Activated B cell treated with CpG ODN at 0.5 μM for 24 hours (primary cell): Measurements from ENCODE around the gene THAP12. TPM values are rescaled to one million over a fixed set of nuclear protein-coding genes. Genes with fewer than 3 reads are reported as not detected.

Experiments used
- ATAC-seq: fragments of 200-7000 bp; cut with Tn5 transposase; one replicate; pipeline ENCODE4 v1.10.0; 2021; ENCODE audit warnings: low read depth, mild to moderate bottlenecking, moderate library complexity
- CTCF ChIA-PET: fragments of 350-600 bp; sonication (Branson Sonifier 250); formaldehyde crosslinking; loops from one replicate; lab custom pipeline; 2021; ENCODE audit warnings: antibody characterized with exemption; lab: Charles Lee
- POLR2A ChIA-PET: fragments of 350-600 bp; sonication (Branson Sonifier 250); formaldehyde crosslinking; loops from one replicate; lab custom pipeline; 2021; ENCODE audit warnings: antibody characterized with exemption; lab: Charles Lee
- DNase-seq: peaks from one replicate; pipeline ENCODE4 v3.0.0; 2022
- H3K27ac Mint-ChIP-seq: one replicate; pipeline ENCODE4 v1.8.0; 2020; ENCODE audit warnings: mixed read lengths
- H3K27me3 Mint-ChIP-seq: one replicate; pipeline ENCODE4 v1.8.0; 2021; ENCODE audit warnings: mixed read lengths
- H3K36me3 Mint-ChIP-seq: one replicate; pipeline ENCODE4 v1.8.0; 2021; ENCODE audit warnings: low read depth, mixed read lengths
- H3K4me1 Mint-ChIP-seq: one replicate; pipeline ENCODE4 v1.8.0; 2021; ENCODE audit warnings: mixed read lengths
- H3K4me3 Mint-ChIP-seq: one replicate; pipeline ENCODE4 v1.8.0; 2020; ENCODE audit warnings: mild to moderate bottlenecking, mixed read lengths
- H3K9me3 Mint-ChIP-seq: one replicate; pipeline ENCODE4 v1.8.0; 2020; ENCODE audit warnings: mixed read lengths
- intact Hi-C: fragments of 100-400 bp; cut with micrococcal nuclease; formaldehyde crosslinking; loops from one replicate; pipeline ENCODE4 v1.15.1; 2024
- total RNA-seq: library from RNA; stranded (reverse); gene quantifications from 2 replicates; pipeline ENCODE4 v1.2.3, GENCODE V29; 2022
- TF ChIP-seq, protein P1 (sequence below): fragments of 200-600 bp; IDR thresholded peaks from one replicate; pipeline ENCODE4 v1.8.0; 2022; ENCODE audit warnings: antibody characterized with exemption, mild to moderate bottlenecking

Gene THAP12
- total RNA-seq, 1 donor from 2014 or later: 60.2 TPM

DNA sequence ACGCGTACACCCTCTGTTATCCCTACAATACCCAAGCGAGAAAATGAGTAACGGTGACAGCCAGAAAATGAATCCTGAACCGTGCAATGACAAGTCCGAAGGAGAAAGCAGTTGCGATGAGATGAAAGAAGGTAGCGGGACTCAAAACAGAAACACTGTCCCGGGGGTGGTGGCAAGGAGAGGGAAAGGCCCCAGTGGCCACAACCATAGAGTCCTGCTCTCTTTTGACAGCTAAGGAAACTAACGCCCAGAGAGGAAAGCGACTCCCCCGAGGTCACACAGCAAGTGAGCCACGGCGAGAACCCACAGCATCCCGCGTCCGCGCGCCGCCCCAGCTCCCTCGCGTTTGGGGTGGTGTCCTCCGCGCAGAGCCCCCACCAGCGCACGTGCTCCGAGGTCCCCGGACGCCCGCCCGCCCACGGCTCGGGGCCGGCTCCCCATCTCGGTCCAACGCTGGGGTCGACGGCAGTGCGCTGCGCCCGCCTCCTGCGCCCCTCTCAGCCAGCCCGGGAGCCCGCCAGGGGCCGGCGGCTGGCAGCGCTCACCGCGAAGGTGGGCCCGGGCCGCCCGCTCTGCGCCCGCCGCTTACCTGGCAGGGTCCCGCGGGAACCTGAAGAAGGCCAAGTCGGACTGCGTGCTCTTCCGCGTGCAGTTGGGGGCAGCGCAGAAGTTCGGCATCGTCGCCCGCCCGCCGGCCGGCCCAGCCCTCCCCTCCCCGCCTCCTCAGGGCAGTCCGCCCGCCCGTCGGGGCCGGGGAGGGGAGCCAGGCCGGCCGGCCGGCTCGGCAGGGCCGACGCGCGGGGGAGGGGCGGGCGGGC lies 564 bp downstream of the THAP12 start:
- DNase-seq: no peak
- CTCF ChIA-PET: no interaction called here
- no peaks in the 10 kb centered on the region for H3K9me3 Mint-ChIP-seq
- peaks cover 7% of the 10 kb centered on the region for H3K36me3 Mint-ChIP-seq
- H3K4me3 Mint-ChIP-seq: peak overlapping the region; percentile 93
- TF ChIP-seq, protein P1, sequence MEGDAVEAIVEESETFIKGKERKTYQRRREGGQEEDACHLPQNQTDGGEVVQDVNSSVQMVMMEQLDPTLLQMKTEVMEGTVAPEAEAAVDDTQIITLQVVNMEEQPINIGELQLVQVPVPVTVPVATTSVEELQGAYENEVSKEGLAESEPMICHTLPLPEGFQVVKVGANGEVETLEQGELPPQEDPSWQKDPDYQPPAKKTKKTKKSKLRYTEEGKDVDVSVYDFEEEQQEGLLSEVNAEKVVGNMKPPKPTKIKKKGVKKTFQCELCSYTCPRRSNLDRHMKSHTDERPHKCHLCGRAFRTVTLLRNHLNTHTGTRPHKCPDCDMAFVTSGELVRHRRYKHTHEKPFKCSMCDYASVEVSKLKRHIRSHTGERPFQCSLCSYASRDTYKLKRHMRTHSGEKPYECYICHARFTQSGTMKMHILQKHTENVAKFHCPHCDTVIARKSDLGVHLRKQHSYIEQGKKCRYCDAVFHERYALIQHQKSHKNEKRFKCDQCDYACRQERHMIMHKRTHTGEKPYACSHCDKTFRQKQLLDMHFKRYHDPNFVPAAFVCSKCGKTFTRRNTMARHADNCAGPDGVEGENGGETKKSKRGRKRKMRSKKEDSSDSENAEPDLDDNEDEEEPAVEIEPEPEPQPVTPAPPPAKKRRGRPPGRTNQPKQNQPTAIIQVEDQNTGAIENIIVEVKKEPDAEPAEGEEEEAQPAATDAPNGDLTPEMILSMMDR: no peak
- no peaks in the 10 kb centered on the region for H3K27me3 Mint-ChIP-seq
- intact Hi-C loops: loop anchor here (2.0 to 5.0 kb wide), 2 partner anchors 292 to 488 kb away; no protein-coding TSS in a partner anchor
- ATAC-seq: peak; percentile 54
- H3K4me1 Mint-ChIP-seq: peaks cover 67% of the 10 kb centered on the region
- H3K27ac Mint-ChIP-seq: peak overlapping the region; percentile 88
- POLR2A ChIA-PET: no interaction called here

DNA sequence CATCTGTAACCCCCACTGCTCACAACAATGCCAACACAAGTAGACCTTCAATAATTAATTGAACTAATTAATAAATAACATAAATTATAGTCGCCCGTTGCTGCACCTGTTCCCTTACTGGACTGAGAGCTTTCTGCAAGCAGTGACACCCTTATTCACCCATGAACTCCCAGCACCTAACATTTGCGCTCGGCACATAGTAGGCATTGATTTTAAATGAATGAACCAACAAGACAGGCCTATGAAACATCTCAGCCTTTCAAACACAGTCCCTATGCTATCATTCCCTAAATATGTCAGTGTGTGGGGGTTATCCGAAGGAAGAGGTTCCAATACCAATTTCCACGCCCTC lies 1.1 kb downstream of the THAP12 start:
- POLR2A ChIA-PET: no interaction called here
- H3K4me1 Mint-ChIP-seq: peaks cover 70% of the 10 kb centered on the region
- TF ChIP-seq, protein P1: no peak
- peaks cover 7% of the 10 kb centered on the region for H3K36me3 Mint-ChIP-seq
- intact Hi-C loops: loop anchor here (2.0 to 5.0 kb wide), 2 partner anchors 293 to 487 kb away; no protein-coding TSS in a partner anchor
- peak overlapping the region; percentile 93 for H3K4me3 Mint-ChIP-seq
- CTCF ChIA-PET: no interaction called here
- no peaks in the 10 kb centered on the region for H3K9me3 Mint-ChIP-seq
- DNase-seq (no peak), ATAC-seq (no peak)
- no peaks in the 10 kb centered on the region for H3K27me3 Mint-ChIP-seq
- H3K27ac Mint-ChIP-seq: peak overlapping the region; percentile 88

DNA sequence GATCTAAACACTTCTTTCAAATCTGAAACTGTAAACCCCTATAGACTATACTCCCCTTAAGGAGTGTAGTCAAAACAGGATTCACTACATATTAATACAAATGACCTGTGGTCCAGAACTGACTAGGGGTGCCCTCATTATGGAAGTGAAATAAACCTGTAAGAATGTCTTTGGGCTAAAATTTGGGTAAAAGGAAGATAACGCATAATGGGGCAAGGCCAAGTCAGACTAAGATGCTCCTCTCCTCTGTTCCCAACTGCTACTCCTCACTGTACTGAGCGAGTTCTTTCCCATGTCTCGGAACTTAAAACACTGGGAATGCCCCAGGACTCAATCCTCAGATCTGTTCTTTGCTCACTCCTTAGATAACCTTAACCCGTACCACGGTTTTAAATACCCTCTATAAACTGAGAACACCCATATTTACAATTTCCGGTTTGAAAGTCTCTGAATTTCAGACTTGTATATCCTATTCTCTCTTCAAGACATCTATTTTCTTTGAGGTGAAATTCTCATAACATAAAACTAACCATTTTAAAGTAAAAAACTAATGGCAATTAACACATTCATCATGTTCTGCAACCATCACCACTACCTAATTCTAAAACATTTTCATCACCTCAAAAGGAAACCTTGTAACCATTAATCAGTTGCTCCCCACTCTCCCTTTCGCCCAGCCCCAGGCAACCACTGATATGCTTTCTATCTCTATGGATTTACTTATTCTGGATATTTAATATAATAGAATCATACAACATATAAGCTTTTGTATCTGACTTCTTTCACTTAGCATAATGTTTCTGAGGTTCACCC lies 4.0 kb downstream of the THAP12 start:
- intact Hi-C loops: no loop called here
- TF ChIP-seq, protein P1: no peak
- DNase-seq (no peak), ATAC-seq (no peak)
- H3K4me3 Mint-ChIP-seq: peak overlapping the region; percentile 17
- peak overlapping the region; percentile 62 for H3K27ac Mint-ChIP-seq
- no peaks in the 10 kb centered on the region for H3K9me3 Mint-ChIP-seq
- H3K27me3 Mint-ChIP-seq: no peaks in the 10 kb centered on the region
- ChIA-PET POLR2A (no interaction called here), CTCF (no interaction called here)
- peaks cover 7% of the 10 kb centered on the region for H3K36me3 Mint-ChIP-seq
- H3K4me1 Mint-ChIP-seq: peaks cover 61% of the 10 kb centered on the region

DNA sequence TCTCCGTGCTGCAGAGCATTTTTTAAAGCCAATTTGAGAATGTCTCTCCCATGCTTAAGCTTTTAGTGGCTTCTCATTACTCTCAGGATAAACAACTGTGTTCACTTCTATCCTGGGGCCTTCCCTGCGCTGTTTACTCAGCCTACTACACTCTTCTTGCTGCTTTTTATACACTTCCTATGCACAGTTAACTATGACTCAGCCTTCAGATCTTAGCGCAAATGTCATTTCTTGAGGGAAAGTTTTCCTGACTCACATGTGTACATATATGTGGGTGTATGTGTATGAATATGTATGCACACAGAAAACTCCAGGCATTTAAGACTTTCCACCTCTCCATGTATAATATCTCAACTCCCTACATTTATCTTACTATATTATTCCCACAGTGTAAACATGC lies 9.8 kb downstream of the THAP12 start:
- intact Hi-C loops: no loop called here
- H3K36me3 Mint-ChIP-seq: no peaks in the 10 kb centered on the region
- DNase-seq (no peak), ATAC-seq (no peak)
- ChIA-PET CTCF (no interaction called here), POLR2A (no interaction called here)
- H3K4me3 Mint-ChIP-seq: no peak overlapping the region
- TF ChIP-seq, protein P1: no peak
- no peaks in the 10 kb centered on the region for H3K9me3 Mint-ChIP-seq
- peaks cover 65% of the 10 kb centered on the region for H3K4me1 Mint-ChIP-seq
- H3K27me3 Mint-ChIP-seq: no peaks in the 10 kb centered on the region
- peak overlapping the region; percentile 11 for H3K27ac Mint-ChIP-seq

DNA sequence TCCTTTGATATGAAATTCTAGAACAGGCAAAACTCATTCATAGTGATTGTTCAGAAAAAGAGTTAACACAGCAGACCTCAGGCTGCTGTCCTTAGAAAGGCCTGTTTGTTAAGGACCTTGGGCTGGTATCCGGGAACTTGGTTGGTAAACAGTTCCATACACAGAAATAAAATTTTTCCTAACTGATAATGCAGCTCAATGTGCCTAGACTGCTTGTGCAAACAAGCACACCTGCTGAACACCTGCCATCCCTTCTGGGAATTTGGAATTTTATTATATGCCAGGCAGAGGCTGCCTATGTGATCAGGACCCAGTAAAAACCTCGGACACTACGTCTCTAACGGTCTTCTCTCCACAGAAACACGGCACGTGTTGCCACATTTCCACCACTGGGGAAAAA lies 11.5 kb downstream of the THAP12 start:
- Mint-ChIP-seq H3K4me3 (no peak overlapping the region), H3K27ac (no peak overlapping the region), H3K27me3 (no peaks in the 10 kb centered on the region), H3K4me1 (peaks cover 66% of the 10 kb centered on the region), H3K36me3 (peaks cover 12% of the 10 kb centered on the region), H3K9me3 (no peaks in the 10 kb centered on the region)
- intact Hi-C loops: no loop called here
- CTCF ChIA-PET: no interaction called here
- no peak for DNase-seq
- ATAC-seq: no peak
- POLR2A ChIA-PET: no interaction called here
- TF ChIP-seq, protein P1: no peak
